HEK293 (cell line): ENCODE data around the gene SH3BP1.

Experiments used
- CTCF ChIA-PET: fragments of 350-600 bp; formaldehyde crosslinking; extraction: SDS; loops from one replicate; lab custom pipeline; 2021; ENCODE audit warnings: antibody characterized with exemption; lab: Yijun Ruan, JAX
- POLR2A ChIA-PET: fragments of 300-600 bp; formaldehyde crosslinking; extraction: SDS; loops from one replicate; lab custom pipeline; 2020; ENCODE audit warnings: antibody characterized with exemption, inconsistent platforms; lab: Yijun Ruan, JAX
- H3K27ac ChIP-seq: fragments of 200-500 bp; sonication (Bioruptor generic); 2 replicates; pipeline ENCODE4 v1.5.1; 2014; ENCODE audit warnings: low read depth, low read length, control low read depth, inconsistent platforms; ENCODE audit errors: extremely low read depth
- H3K36me3 ChIP-seq, 2 experiments: fragments of 200-500 bp in 1 of 2; sonication (Bioruptor generic) in 1 of 2; 1 replicate in 1 of 2; 2 replicates in 1 of 2; pipeline ENCODE4 v1.5.1; 2014 to 2017; ENCODE audit warnings: inconsistent platforms in 2 of 2, low read length in 2 of 2; ENCODE audit not compliant: control insufficient read depth in 2 of 2, insufficient read depth in 1 of 2
- H3K4me1 ChIP-seq: fragments of 200-500 bp; sonication (Bioruptor generic); 2 replicates; pipeline ENCODE4 v1.5.1; 2014; ENCODE audit warnings: mild to moderate bottlenecking, low read length, inconsistent platforms; ENCODE audit not compliant: control insufficient read depth, insufficient read depth
- H3K4me3 ChIP-seq: 2 replicates; pipeline ENCODE4 v1.5.1; 2011; ENCODE audit warnings: low read depth, mild to moderate bottlenecking, control low read depth, low read length, moderate library complexity
- H3K9me3 ChIP-seq: fragments of 200-500 bp; sonication (Bioruptor generic); 2 replicates; pipeline ENCODE4 v1.5.1; 2014; ENCODE audit warnings: low read depth, low read length, inconsistent platforms; ENCODE audit not compliant: control insufficient read depth, insufficient read depth
- CTCF ChIP-seq: fragments of 450-650 bp; formaldehyde crosslinking; IDR thresholded peaks from 2 replicates; pipeline ENCODE4 v1.5.1; 2016; ENCODE audit warnings: missing biosample characterization, missing genetic modification characterization
- KLF8 ChIP-seq: fragments of 450-650 bp; formaldehyde crosslinking; IDR thresholded peaks from 2 replicates; pipeline ENCODE4 v1.5.1; 2016; ENCODE audit warnings: missing biosample characterization, missing genetic modification characterization
- SCRT2 ChIP-seq: fragments of 450-650 bp; formaldehyde crosslinking; IDR thresholded peaks from 2 replicates; pipeline ENCODE4 v1.5.1; 2016; ENCODE audit warnings: missing biosample characterization, missing genetic modification characterization
- YY1 ChIP-seq: fragments of 450-650 bp; formaldehyde crosslinking; IDR thresholded peaks from 2 replicates; pipeline ENCODE4 v1.5.1; 2018; ENCODE audit warnings: missing biosample characterization, missing genetic modification characterization
- ZFP69B ChIP-seq: fragments of 450-650 bp; formaldehyde crosslinking; IDR thresholded peaks from 2 replicates; pipeline ENCODE4 v1.5.1; 2016; ENCODE audit warnings: missing biosample characterization, missing genetic modification characterization
- ZIC2 ChIP-seq: fragments of 450-650 bp; formaldehyde crosslinking; IDR thresholded peaks from 2 replicates; pipeline ENCODE4 v1.5.1; 2016; ENCODE audit warnings: missing biosample characterization, missing genetic modification characterization
- ZNF112 ChIP-seq: fragments of 450-650 bp; formaldehyde crosslinking; IDR thresholded peaks from 2 replicates; pipeline ENCODE4 v1.5.0; 2017; ENCODE audit warnings: missing biosample characterization, missing genetic modification characterization
- ZNF114 ChIP-seq: fragments of 450-650 bp; formaldehyde crosslinking; IDR thresholded peaks from 2 replicates; pipeline ENCODE4 v1.5.0; 2017; ENCODE audit warnings: missing biosample characterization, missing genetic modification characterization
- ZNF146 ChIP-seq: fragments of 450-650 bp; formaldehyde crosslinking; IDR thresholded peaks from 2 replicates; pipeline ENCODE4 v1.5.1; 2016; ENCODE audit warnings: missing biosample characterization, missing genetic modification characterization
- ZNF341 ChIP-seq: fragments of 450-650 bp; formaldehyde crosslinking; IDR thresholded peaks from 2 replicates; pipeline ENCODE4; 2016; ENCODE audit warnings: low read depth, missing biosample characterization, missing genetic modification characterization
- ZNF366 ChIP-seq: fragments of 450-650 bp; formaldehyde crosslinking; conservative IDR thresholded peaks from 2 replicates; pipeline ENCODE4 v1.5.1; 2016; ENCODE audit warnings: missing biosample characterization, missing genetic modification characterization
- ZNF514 ChIP-seq: fragments of 450-650 bp; formaldehyde crosslinking; IDR thresholded peaks from 2 replicates; pipeline ENCODE4 v1.5.1; 2016; ENCODE audit warnings: missing biosample characterization, missing genetic modification characterization
- ZNF549 ChIP-seq: fragments of 450-650 bp; IDR thresholded peaks from 2 replicates; pipeline ENCODE4 v1.5.1; 2018; ENCODE audit warnings: missing biosample characterization, missing genetic modification characterization, mild to moderate bottlenecking, inconsistent platforms, moderate library complexity
- ZNF600 ChIP-seq: fragments of 450-650 bp; formaldehyde crosslinking; IDR thresholded peaks from 2 replicates; pipeline ENCODE4 v1.5.1; 2016; ENCODE audit warnings: missing biosample characterization, missing genetic modification characterization
- ZNF692 ChIP-seq: fragments of 450-650 bp; formaldehyde crosslinking; IDR thresholded peaks from 2 replicates; pipeline ENCODE4 v1.5.1; 2016; ENCODE audit warnings: missing biosample characterization, missing genetic modification characterization

Gene SH3BP1

GRCh38 chr22:37634417-37634924 lies 5.0 kb upstream of the SH3BP1 start:
- H3K4me3 ChIP-seq = no peak overlapping the region

GRCh38 chr22:37635157-37635556 lies 4.3 kb upstream of the SH3BP1 start:
- no peak overlapping the region for H3K27ac ChIP-seq

More at GRCh38 chr22:37634417-37634924, 5.0 kb upstream of the SH3BP1 start:
- CTCF ChIA-PET = interaction anchor here (0.6 to 17.0 kb wide), 10 partner anchors 8 to 46 kb away, joined by 3 to 353 read pairs (median 4); partner anchors contain the start of genes LGALS1 and NOL12
- Histone ChIP-seq H3K4me1 (peaks cover 16% of the 10 kb centered on the region), H3K27ac (peak overlapping the region; percentile 7; the same call in 1 of the 2 replicates), H3K9me3 (no peaks in the 10 kb centered on the region), H3K36me3 (peaks cover 0 to 35% of the 10 kb centered on the region in 2 experiments; a peak in 1 of 3 replicates)
- POLR2A ChIA-PET = interaction anchor here (1.0 to 11.0 kb wide), 5 partner anchors 9 to 122 kb away, joined by 3 to 80 read pairs (median 7); partner anchors contain the start of genes GGA1 and PDXP
- no peak for TF ChIP-seq ZNF366 (tag by site-specific recombination)
- 0 out of 2 replicates have a peak, but pooled peaks have one; percentile 35 for TF ChIP-seq SCRT2 (tag by site-specific recombination)
- TF ChIP-seq CTCF (tag by site-specific recombination) = peak; percentile 23; the same call in 1 of the 2 replicates
- peak; percentile 93 for TF ChIP-seq ZFP69B (tag by site-specific recombination)
- TF ChIP-seq ZNF692 = peak; percentile 86
- 0 out of 2 replicates have a peak, but pooled peaks have one; percentile 31 for TF ChIP-seq ZNF600
- TF ChIP-seq YY1 (tag by site-specific recombination) = no peak
- TF ChIP-seq, all 188 proteins: peak for 5

GRCh38 chr22:37636186-37636948 lies 3.1 kb upstream of the SH3BP1 start:
- CTCF ChIA-PET = interaction anchor here (0.5 to 17.0 kb wide), 9 partner anchors 6 to 97 kb away, joined by 3 to 353 read pairs (median 5); partner anchors contain the start of genes LGALS1, NOL12 and PDXP
- Histone ChIP-seq H3K4me1 (peaks cover 22% of the 10 kb centered on the region), H3K27ac (no peak overlapping the region), H3K4me3 (no peak overlapping the region), H3K36me3 (peaks cover 0 to 21% of the 10 kb centered on the region in 2 experiments; a peak in 1 of 3 replicates), H3K9me3 (no peaks in the 10 kb centered on the region)
- POLR2A ChIA-PET = interaction anchor here (0.6 to 11.0 kb wide), 5 partner anchors 8 to 75 kb away, joined by 3 to 80 read pairs (median 3); partner anchors contain the start of genes GGA1 and PDXP
- peak; percentile 38; the same call in 1 of the 2 replicates for TF ChIP-seq CTCF (tag by site-specific recombination)
- no peak for TF ChIP-seq ZNF112 (tag by site-specific recombination)
- TF ChIP-seq ZIC2 = peak; percentile 45

More at GRCh38 chr22:37635157-37635556, 4.3 kb upstream of the SH3BP1 start:
- no peak overlapping the region for H3K4me3 ChIP-seq
- no peak for TF ChIP-seq KLF8 (tag by site-specific recombination)
- TF ChIP-seq ZNF341 (tag by site-specific recombination) = no peak
- TF ChIP-seq ZNF114 (tag by site-specific recombination) = no peak
- no peak for TF ChIP-seq ZNF146
- TF ChIP-seq ZNF514 (tag by site-specific recombination) = no peak
- no peak for TF ChIP-seq ZNF549 (tag by site-specific recombination)
- ChIA-PET CTCF (interaction anchor here (0.6 to 17.0 kb wide), 6 partner anchors 8 to 46 kb away, joined by 3 to 353 read pairs (median 4); partner anchors contain the start of genes LGALS1 and NOL12), POLR2A (interaction anchor here (2.1 to 11.0 kb wide), 2 partner anchors 8 to 24 kb away, joined by 7 to 80 read pairs; partner anchors contain the start of gene PDXP)
- no peaks in the 10 kb centered on the region for H3K9me3 ChIP-seq
- peaks cover 18% of the 10 kb centered on the region for H3K4me1 ChIP-seq
- peaks cover 0 to 28% of the 10 kb centered on the region in 2 experiments; a peak in 1 of 3 replicates for H3K36me3 ChIP-seq
